GM23338 (cell line): Measurements from ENCODE around the gene PSMB2. TPM values are rescaled to one million over a fixed set of nuclear protein-coding genes. Genes with fewer than 3 reads are reported as not detected.

Experiments used
- ATAC-seq: fragments of 200-7000 bp; cut with Tn5 transposase; 3 replicates; pipeline ENCODE4 v1.9.1; 2020
- DNase-seq: peaks from one replicate; pipeline ENCODE4 v3.0.0-alpha.2; 2015; ENCODE audit warnings: low spot score
- H2AFZ ChIP-seq: fragments of 200-600 bp; sonication (generic); 2 replicates; pipeline ENCODE4 v1.8.0; 2016; ENCODE audit warnings: antibody characterized with exemption, mild to moderate bottlenecking, moderate library complexity
- H3F3A ChIP-seq: fragments of 200-600 bp; sonication (generic); replicated peaks from 2 replicates; pipeline ENCODE4 v1.8.0; 2017; ENCODE audit warnings: antibody characterized with exemption, mixed run types, low read depth
- H3K27ac ChIP-seq: fragments of 200-600 bp; sonication (generic); 2 replicates; pipeline ENCODE4 v1.6.1; 2016; ENCODE audit warnings: low read depth
- H3K27me3 ChIP-seq: fragments of 200-600 bp; sonication (generic); 2 replicates; pipeline ENCODE4 v1.8.0; 2016; ENCODE audit warnings: mild to moderate bottlenecking, mixed run types, moderate library complexity; ENCODE audit not compliant: insufficient read depth
- H3K36me3 ChIP-seq: fragments of 200-600 bp; sonication (generic); 2 replicates; pipeline ENCODE4 v1.8.0; 2016; ENCODE audit warnings: mild to moderate bottlenecking; ENCODE audit not compliant: insufficient read depth
- H3K4me1 ChIP-seq: fragments of 200-600 bp; sonication (generic); 2 replicates; pipeline ENCODE4 v1.8.0; 2016; ENCODE audit warnings: mild to moderate bottlenecking, moderate library complexity; ENCODE audit not compliant: insufficient read depth
- H3K4me2 ChIP-seq: fragments of 200-600 bp; sonication (generic); 2 replicates; pipeline ENCODE4 v1.7.1; 2017; ENCODE audit warnings: mixed run types
- H3K4me3 ChIP-seq: fragments of 200-600 bp; sonication (generic); 2 replicates; pipeline ENCODE4 v1.6.1; 2016; ENCODE audit warnings: mixed run types
- H3K79me2 ChIP-seq: fragments of 200-600 bp; sonication (generic); replicated peaks from 2 replicates; pipeline ENCODE4 v1.8.0; 2017; ENCODE audit warnings: mild to moderate bottlenecking; ENCODE audit not compliant: insufficient read depth
- H3K9me2 ChIP-seq: fragments of 200-600 bp; sonication (generic); 2 replicates; pipeline ENCODE4 v1.8.0; 2017; ENCODE audit not compliant: insufficient read depth
- H4K20me1 ChIP-seq: fragments of 200-600 bp; sonication (generic); replicated peaks from 2 replicates; pipeline ENCODE4 v1.8.0; 2017; ENCODE audit warnings: mild to moderate bottlenecking; ENCODE audit not compliant: insufficient read depth
- H3K27ac Mint-ChIP-seq: 2 replicates; pipeline ENCODE4 v1.8.0; 2020; ENCODE audit warnings: inconsistent platforms, mild to moderate bottlenecking, moderate library complexity, mixed read lengths
- H3K27me3 Mint-ChIP-seq: 3 replicates; pipeline ENCODE4 v1.8.0; 2022; ENCODE audit warnings: low read depth, mild to moderate bottlenecking, moderate library complexity, mixed read lengths, inconsistent platforms; ENCODE audit not compliant: insufficient read depth, poor library complexity
- H3K36me3 Mint-ChIP-seq: 3 replicates; pipeline ENCODE4 v1.8.0; 2021; ENCODE audit warnings: low read depth, mild to moderate bottlenecking, inconsistent platforms, moderate library complexity, mixed read lengths
- H3K4me1 Mint-ChIP-seq: 3 replicates; pipeline ENCODE4 v1.8.0; 2020; ENCODE audit warnings: mild to moderate bottlenecking, inconsistent platforms, mixed read lengths
- H3K4me3 Mint-ChIP-seq: 3 replicates; pipeline ENCODE4 v1.8.0; 2021; ENCODE audit warnings: moderate library complexity, mild to moderate bottlenecking, inconsistent platforms, mixed read lengths
- H3K9me3 Mint-ChIP-seq: 3 replicates; pipeline ENCODE4 v1.8.0; 2020; ENCODE audit warnings: moderate library complexity, mild to moderate bottlenecking, inconsistent platforms, mixed read lengths
- CREB1 ChIP-seq: fragments of 250-450 bp; sonication (Bioruptor Pico); IDR thresholded peaks from 2 replicates; pipeline ENCODE4 v1.5.0; 2020; ENCODE audit warnings: low read depth, mild to moderate bottlenecking, moderate library complexity
- EZH2 ChIP-seq: fragments of 200-600 bp; sonication (generic); IDR thresholded peaks from one replicate; pipeline ENCODE4 v1.8.0; 2017; ENCODE audit warnings: antibody characterized with exemption, mild to moderate bottlenecking, low read depth; ENCODE audit not compliant: unreplicated experiment
- EZH2phosphoT487 ChIP-seq: fragments of 200-600 bp; sonication (generic); IDR thresholded peaks from one replicate; pipeline ENCODE4 v1.8.1; 2018; ENCODE audit warnings: antibody characterized with exemption; ENCODE audit not compliant: unreplicated experiment
- JUNB ChIP-seq: IDR thresholded peaks from one replicate; pipeline ENCODE4 v1.6.1; 2016; ENCODE audit warnings: antibody characterized with exemption; ENCODE audit not compliant: unreplicated experiment
- NANOG ChIP-seq: IDR thresholded peaks from 2 replicates; pipeline ENCODE4 v1.6.1; 2016; ENCODE audit warnings: antibody characterized with exemption, borderline replicate concordance
- POLR2AphosphoS5 ChIP-seq: IDR thresholded peaks from 2 replicates; pipeline ENCODE4 v1.6.1; 2016; ENCODE audit warnings: antibody characterized with exemption, low read depth
- STAT1 ChIP-seq: IDR thresholded peaks from one replicate; pipeline ENCODE4 v1.6.1; 2016; ENCODE audit warnings: antibody characterized with exemption; ENCODE audit not compliant: unreplicated experiment
- ZNF114 ChIP-seq: fragments of 250-450 bp; sonication (Bioruptor Pico); IDR thresholded peaks from 2 replicates; pipeline ENCODE4 v1.5.0; 2020; ENCODE audit warnings: mild to moderate bottlenecking, moderate library complexity
- ZNF331 ChIP-seq: fragments of 250-450 bp; sonication (Bioruptor Pico); IDR thresholded peaks from 2 replicates; pipeline ENCODE4 v1.5.0; 2020; ENCODE audit warnings: low read depth, mild to moderate bottlenecking, moderate library complexity
- polyA plus RNA-seq: library from polyadenylated mRNA; unstranded; fragments of >200 nt; fragmentation: Nextera tagmentation; extraction: Ambion mirVana; gene quantifications from 2 replicates; pipeline ENCODE4 v1.2.1, GENCODE V29; 2016
- total RNA-seq: library from RNA; depleted of rRNA; stranded (reverse); fragments of >200 nt; shearing (Covaris generic); gene quantifications from 2 replicates; pipeline ENCODE4 v1.2.3, GENCODE V29; 2014
- TF ChIP-seq, protein P1 (sequence below): IDR thresholded peaks from 2 replicates; pipeline ENCODE4 v1.6.1; 2016; ENCODE audit warnings: antibody characterized with exemption
- TF ChIP-seq, protein P2 (sequence below): fragments of 250-450 bp; sonication (Bioruptor Pico); IDR thresholded peaks from 2 replicates; pipeline ENCODE4 v1.5.0; 2020; ENCODE audit warnings: mild to moderate bottlenecking, moderate library complexity
- TF ChIP-seq, protein P3 (sequence below), 2 experiments: fragments of 200-600 bp in 1 of 2; sonication (generic) in 1 of 2; conservative IDR thresholded peaks; 2 replicates each; pipeline versions ENCODE4 v1.5.1 to v1.6.1; 2016 to 2017; ENCODE audit warnings: antibody characterized with exemption in 2 of 2, low read depth in 2 of 2, mild to moderate bottlenecking in 2 of 2, moderate library complexity in 1 of 2

The PSMB2 gene
- total and polyA plus RNA-seq, 2 experiments from 2014 or later, result 68.2 to 147 TPM

DNA sequence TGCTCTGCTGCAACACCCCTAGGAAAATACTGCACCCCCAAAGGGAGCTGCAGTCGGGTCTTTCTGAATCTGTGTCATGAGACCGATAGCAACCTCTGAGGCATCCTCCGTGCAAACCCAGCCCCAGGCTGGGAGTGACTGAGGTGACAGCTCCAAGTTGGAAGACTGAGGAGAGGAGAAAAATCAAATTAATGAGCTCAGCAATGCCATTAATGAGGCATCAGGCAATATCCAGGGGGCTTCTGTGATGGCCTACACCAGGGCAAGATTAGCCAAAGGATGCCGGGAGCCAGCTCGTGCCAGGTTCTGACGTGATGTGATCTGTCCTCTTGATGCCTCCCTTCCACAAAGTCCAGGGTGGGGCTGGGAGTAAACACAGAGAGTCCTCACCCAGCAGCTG, 30.8 kb upstream of the PSMB2 start (continued):
- TF ChIP-seq, protein P1, sequence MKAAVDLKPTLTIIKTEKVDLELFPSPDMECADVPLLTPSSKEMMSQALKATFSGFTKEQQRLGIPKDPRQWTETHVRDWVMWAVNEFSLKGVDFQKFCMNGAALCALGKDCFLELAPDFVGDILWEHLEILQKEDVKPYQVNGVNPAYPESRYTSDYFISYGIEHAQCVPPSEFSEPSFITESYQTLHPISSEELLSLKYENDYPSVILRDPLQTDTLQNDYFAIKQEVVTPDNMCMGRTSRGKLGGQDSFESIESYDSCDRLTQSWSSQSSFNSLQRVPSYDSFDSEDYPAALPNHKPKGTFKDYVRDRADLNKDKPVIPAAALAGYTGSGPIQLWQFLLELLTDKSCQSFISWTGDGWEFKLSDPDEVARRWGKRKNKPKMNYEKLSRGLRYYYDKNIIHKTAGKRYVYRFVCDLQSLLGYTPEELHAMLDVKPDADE, result no peak
- no peak for TF ChIP-seq STAT1

DNA sequence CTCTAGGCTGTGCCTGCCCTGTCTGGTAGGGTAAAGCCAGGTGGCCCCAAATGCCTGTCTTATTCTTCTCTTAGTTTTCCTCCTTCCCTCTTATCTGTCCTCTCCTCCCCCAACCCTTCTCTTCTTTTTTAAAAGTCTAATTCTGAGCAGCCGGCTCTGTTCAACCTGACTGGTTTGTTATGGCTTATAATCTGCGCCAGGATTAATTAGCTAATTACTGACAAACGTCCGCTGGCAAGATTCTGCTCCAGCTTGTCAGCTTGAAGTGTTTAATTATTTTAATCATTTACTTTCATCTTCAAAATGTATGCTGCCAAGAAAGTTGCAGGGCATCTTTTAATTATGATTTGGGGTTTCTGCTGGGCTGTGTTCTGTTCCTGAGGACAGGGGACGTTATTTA, 27.2 kb upstream of the PSMB2 start:
- no peaks in the 10 kb centered on the region for H3K79me2 ChIP-seq
- DNase-seq (no peak), ATAC-seq (no peak)
- Mint-ChIP-seq H3K27me3 (peaks cover 7% of the 10 kb centered on the region), H3K4me3 (no peak overlapping the region), H3K36me3 (no peaks in the 10 kb centered on the region), H3K4me1 (peaks cover 13% of the 10 kb centered on the region; the same call in 2 of the 3 replicates), H3K27ac (no peak overlapping the region), H3K9me3 (no peaks in the 10 kb centered on the region; the same call in 2 of the 3 replicates)
- no peaks in the 10 kb centered on the region for H3K27me3 ChIP-seq
- no peak overlapping the region for H2AFZ ChIP-seq
- no peaks in the 10 kb centered on the region for H3F3A ChIP-seq
- H4K20me1 ChIP-seq, result no peaks in the 10 kb centered on the region
- no peak overlapping the region for H3K4me3 ChIP-seq
- no peaks in the 10 kb centered on the region for H3K36me3 ChIP-seq
- H3K4me1 ChIP-seq, result peaks cover 5% of the 10 kb centered on the region; the same call in 1 of the 2 replicates
- H3K9me2 ChIP-seq, result no peaks in the 10 kb centered on the region; the same call in 1 of the 2 replicates
- H3K27ac ChIP-seq, result no peak overlapping the region
- no peak overlapping the region for H3K4me2 ChIP-seq
- TF ChIP-seq CREB1 (no peak), STAT1 (no peak), ZNF331 (CRISPR knock-in tag) (no peak), ZNF114 (no peak), POLR2AphosphoS5 (no peak), JUNB (no peak), EZH2 (no peak), NANOG (no peak), EZH2phosphoT487 (no peak)
- TF ChIP-seq, protein P1, result no peak
- TF ChIP-seq, protein P2, sequence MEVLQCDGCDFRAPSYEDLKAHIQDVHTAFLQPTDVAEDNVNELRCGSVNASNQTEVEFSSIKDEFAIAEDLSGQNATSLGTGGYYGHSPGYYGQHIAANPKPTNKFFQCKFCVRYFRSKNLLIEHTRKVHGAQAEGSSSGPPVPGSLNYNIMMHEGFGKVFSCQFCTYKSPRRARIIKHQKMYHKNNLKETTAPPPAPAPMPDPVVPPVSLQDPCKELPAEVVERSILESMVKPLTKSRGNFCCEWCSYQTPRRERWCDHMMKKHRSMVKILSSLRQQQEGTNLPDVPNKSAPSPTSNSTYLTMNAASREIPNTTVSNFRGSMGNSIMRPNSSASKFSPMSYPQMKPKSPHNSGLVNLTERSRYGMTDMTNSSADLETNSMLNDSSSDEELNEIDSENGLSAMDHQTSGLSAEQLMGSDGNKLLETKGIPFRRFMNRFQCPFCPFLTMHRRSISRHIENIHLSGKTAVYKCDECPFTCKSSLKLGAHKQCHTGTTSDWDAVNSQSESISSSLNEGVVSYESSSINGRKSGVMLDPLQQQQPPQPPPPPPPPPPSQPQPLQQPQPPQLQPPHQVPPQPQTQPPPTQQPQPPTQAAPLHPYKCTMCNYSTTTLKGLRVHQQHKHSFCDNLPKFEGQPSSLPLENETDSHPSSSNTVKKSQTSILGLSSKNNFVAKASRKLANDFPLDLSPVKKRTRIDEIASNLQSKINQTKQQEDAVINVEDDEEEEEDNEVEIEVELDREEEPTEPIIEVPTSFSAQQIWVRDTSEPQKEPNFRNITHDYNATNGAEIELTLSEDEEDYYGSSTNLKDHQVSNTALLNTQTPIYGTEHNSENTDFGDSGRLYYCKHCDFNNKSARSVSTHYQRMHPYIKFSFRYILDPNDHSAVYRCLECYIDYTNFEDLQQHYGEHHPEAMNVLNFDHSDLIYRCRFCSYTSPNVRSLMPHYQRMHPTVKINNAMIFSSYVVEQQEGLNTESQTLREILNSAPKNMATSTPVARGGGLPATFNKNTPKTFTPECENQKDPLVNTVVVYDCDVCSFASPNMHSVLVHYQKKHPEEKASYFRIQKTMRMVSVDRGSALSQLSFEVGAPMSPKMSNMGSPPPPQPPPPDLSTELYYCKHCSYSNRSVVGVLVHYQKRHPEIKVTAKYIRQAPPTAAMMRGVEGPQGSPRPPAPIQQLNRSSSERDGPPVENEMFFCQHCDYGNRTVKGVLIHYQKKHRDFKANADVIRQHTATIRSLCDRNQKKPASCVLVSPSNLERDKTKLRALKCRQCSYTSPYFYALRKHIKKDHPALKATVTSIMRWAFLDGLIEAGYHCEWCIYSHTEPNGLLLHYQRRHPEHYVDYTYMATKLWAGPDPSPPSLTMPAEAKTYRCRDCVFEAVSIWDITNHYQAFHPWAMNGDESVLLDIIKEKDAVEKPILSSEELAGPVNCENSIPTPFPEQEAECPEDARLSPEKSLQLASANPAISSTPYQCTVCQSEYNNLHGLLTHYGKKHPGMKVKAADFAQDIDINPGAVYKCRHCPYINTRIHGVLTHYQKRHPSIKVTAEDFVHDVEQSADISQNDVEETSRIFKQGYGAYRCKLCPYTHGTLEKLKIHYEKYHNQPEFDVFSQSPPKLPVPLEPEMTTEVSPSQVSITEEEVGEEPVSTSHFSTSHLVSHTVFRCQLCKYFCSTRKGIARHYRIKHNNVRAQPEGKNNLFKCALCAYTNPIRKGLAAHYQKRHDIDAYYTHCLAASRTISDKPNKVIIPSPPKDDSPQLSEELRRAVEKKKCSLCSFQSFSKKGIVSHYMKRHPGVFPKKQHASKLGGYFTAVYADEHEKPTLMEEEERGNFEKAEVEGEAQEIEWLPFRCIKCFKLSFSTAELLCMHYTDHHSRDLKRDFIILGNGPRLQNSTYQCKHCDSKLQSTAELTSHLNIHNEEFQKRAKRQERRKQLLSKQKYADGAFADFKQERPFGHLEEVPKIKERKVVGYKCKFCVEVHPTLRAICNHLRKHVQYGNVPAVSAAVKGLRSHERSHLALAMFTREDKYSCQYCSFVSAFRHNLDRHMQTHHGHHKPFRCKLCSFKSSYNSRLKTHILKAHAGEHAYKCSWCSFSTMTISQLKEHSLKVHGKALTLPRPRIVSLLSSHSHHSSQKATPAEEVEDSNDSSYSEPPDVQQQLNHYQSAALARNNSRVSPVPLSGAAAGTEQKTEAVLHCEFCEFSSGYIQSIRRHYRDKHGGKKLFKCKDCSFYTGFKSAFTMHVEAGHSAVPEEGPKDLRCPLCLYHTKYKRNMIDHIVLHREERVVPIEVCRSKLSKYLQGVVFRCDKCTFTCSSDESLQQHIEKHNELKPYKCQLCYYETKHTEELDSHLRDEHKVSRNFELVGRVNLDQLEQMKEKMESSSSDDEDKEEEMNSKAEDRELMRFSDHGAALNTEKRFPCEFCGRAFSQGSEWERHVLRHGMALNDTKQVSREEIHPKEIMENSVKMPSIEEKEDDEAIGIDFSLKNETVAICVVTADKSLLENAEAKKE (CRISPR knock-in tag), result no peak
- TF ChIP-seq, protein P3, sequence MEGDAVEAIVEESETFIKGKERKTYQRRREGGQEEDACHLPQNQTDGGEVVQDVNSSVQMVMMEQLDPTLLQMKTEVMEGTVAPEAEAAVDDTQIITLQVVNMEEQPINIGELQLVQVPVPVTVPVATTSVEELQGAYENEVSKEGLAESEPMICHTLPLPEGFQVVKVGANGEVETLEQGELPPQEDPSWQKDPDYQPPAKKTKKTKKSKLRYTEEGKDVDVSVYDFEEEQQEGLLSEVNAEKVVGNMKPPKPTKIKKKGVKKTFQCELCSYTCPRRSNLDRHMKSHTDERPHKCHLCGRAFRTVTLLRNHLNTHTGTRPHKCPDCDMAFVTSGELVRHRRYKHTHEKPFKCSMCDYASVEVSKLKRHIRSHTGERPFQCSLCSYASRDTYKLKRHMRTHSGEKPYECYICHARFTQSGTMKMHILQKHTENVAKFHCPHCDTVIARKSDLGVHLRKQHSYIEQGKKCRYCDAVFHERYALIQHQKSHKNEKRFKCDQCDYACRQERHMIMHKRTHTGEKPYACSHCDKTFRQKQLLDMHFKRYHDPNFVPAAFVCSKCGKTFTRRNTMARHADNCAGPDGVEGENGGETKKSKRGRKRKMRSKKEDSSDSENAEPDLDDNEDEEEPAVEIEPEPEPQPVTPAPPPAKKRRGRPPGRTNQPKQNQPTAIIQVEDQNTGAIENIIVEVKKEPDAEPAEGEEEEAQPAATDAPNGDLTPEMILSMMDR (conservative IDR thresholded peaks at IDR 0.05; ENCODE audit: low read depth in 2 of 2), result no peak
